Keratinocyte (primary cell): Measurements from ENCODE around the gene NEK8.

Source experiments
- CTCF ChIP-seq, 3 experiments: IDR thresholded peaks in 1 of 3; conservative IDR thresholded peaks in 1 of 3; optimal IDR thresholded peaks in 1 of 3; 2 replicates in 2 of 3; 3 replicates in 1 of 3; pipeline versions ENCODE3 to v1.5.1; 2011; ENCODE audit warnings: low read length in 3 of 3, mild to moderate bottlenecking in 3 of 3, moderate library complexity in 2 of 3, control low read depth in 1 of 3, inconsistent platforms in 1 of 3; ENCODE audit not compliant: insufficient read depth in 2 of 3; ENCODE audit errors: extremely low read depth in 1 of 3
- EZH2 ChIP-seq: IDR thresholded peaks from one replicate; pipeline ENCODE4 v1.6.1; 2012; ENCODE audit warnings: inconsistent platforms, mild to moderate bottlenecking, low read length, moderate library complexity

DNA sequence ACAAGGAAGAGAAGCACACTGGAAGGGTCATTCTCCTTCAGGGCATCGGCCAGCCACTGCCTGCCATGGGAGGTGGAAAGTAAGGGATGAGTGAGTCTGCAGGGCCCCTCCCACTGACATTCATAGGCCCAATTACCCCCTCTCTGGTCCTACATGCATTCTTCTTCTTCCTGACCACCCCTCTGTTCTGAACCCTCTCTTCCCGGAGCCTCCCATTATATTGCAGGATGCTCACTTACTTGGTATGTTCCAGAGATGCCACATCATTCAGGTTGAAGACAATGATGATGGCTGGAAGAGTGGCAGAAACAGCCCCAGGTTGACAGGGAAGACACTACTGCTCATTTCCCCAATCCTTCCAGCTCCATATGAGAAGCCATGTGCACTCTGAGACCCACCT, 13.4 kb upstream of the NEK8 start:
- TF ChIP-seq CTCF (optimal IDR thresholded peaks at IDR 0.05 in 1 of 3, IDR thresholded peaks at IDR 0.05 in 1 of 3, conservative IDR thresholded peaks at IDR 0.05 in 1 of 3; ENCODE audit: extremely low read depth in 1 of 3, insufficient read depth in 2 of 3, low read length in 3 of 3), result no peak
- no peak for TF ChIP-seq EZH2
